HepG2 (cell line): Measurements from ENCODE around the gene PHKG1. TPM values are rescaled to one million over a fixed set of nuclear protein-coding genes. Genes with fewer than 3 reads are reported as not detected.

Experiments used
- ETV5 ChIP-seq: IDR thresholded peaks from 2 replicates; pipeline ENCODE4 v1.6.1; 2018; ENCODE audit warnings: missing biosample characterization, missing genetic modification reagents, inconsistent platforms, borderline replicate concordance
- FOXC1 ChIP-seq: sonication (generic); formaldehyde crosslinking; IDR thresholded peaks from 2 replicates; pipeline ENCODE4 v1.8.0; 2022; ENCODE audit warnings: mild to moderate bottlenecking, missing genetic modification reagents, borderline replicate concordance
- FOXK2 ChIP-seq: fragments of 450-650 bp; IDR thresholded peaks from 2 replicates; pipeline ENCODE4 v1.6.1; 2016
- NR0B2 ChIP-seq: sonication (generic); formaldehyde crosslinking; IDR thresholded peaks from 2 replicates; pipeline ENCODE4 v1.4.0; 2020; ENCODE audit warnings: mild to moderate bottlenecking, missing genetic modification reagents
- POLR2A ChIP-seq, 2 experiments: IDR thresholded peaks; 2 replicates each; pipeline ENCODE4 v1.6.1; 2011; ENCODE audit warnings: low read depth in 2 of 2, low read length in 2 of 2, mild to moderate bottlenecking in 1 of 2, moderate library complexity in 1 of 2; ENCODE audit not compliant: insufficient read depth in 1 of 2
- PTBP1 ChIP-seq: fragments of 200-400 bp; formaldehyde crosslinking; IDR thresholded peaks from 2 replicates; pipeline ENCODE4 v1.6.1; 2018; ENCODE audit warnings: low read length, low read depth; ENCODE audit not compliant: poor library complexity, severe bottlenecking
- RFXAP ChIP-seq: sonication (generic); formaldehyde crosslinking; IDR thresholded peaks from 2 replicates; pipeline ENCODE4 v1.4.0; 2020; ENCODE audit warnings: missing genetic modification reagents, borderline replicate concordance
- SMARCC2 ChIP-seq: fragments of 450-650 bp; IDR thresholded peaks from 2 replicates; pipeline ENCODE4 v1.6.1; 2017; ENCODE audit warnings: antibody characterized with exemption, mild to moderate bottlenecking
- SOX5 ChIP-seq: IDR thresholded peaks from 2 replicates; pipeline ENCODE4 v1.6.1; 2016; ENCODE audit warnings: borderline replicate concordance
- ZBTB7B ChIP-seq: sonication (generic); formaldehyde crosslinking; IDR thresholded peaks from 2 replicates; pipeline ENCODE4 v1.4.0; 2020; ENCODE audit warnings: missing genetic modification reagents
- ZFP62 ChIP-seq: sonication (generic); formaldehyde crosslinking; IDR thresholded peaks from 2 replicates; pipeline ENCODE4 v1.4.0; 2020; ENCODE audit warnings: missing genetic modification reagents
- ZNF235 ChIP-seq: sonication (generic); formaldehyde crosslinking; IDR thresholded peaks from 2 replicates; pipeline ENCODE4 v1.8.1; 2023; ENCODE audit warnings: mild to moderate bottlenecking, missing genetic modification reagents, borderline replicate concordance
- ZNF549 ChIP-seq: sonication (generic); formaldehyde crosslinking; IDR thresholded peaks from 2 replicates; pipeline ENCODE4 v1.5.0; 2020; ENCODE audit warnings: missing genetic modification reagents
- ZNF747 ChIP-seq: sonication (generic); formaldehyde crosslinking; IDR thresholded peaks from 2 replicates; pipeline ENCODE4 v1.8.1; 2023; ENCODE audit warnings: missing genetic modification reagents, mild to moderate bottlenecking, borderline replicate concordance
- ZNF772 ChIP-seq: sonication (generic); formaldehyde crosslinking; IDR thresholded peaks from 2 replicates; pipeline ENCODE4 v1.5.0; 2020; ENCODE audit warnings: mild to moderate bottlenecking, missing genetic modification reagents
- polyA plus RNA-seq, 8 experiments: library from polyadenylated mRNA; depleted of rRNA in 3 of 8; stranded (reverse) in 7 of 8; unstranded in 1 of 8; fragments of >200 nt; fragmentation: Illumina TruSeq in 4 of 8; extraction: Trizol in 4 of 8; gene quantifications; 2 replicates each; pipeline versions ENCODE4 v1.2.1 to v1.2.3, GENCODE V29; 2011 to 2016; ENCODE audit warnings: low read depth in 4 of 8, missing spikeins in 1 of 8, mixed read lengths in 1 of 8; ENCODE audit not compliant: insufficient read depth in 1 of 8
- total RNA-seq, 5 experiments: library from RNA; depleted of rRNA; stranded (reverse); fragments of >200 nt; fragmentation: Illumina TruSeq; extraction: Trizol; gene quantifications; 2 replicates each; pipeline ENCODE4 v1.2.3, GENCODE V29; 2016; ENCODE audit warnings: low read depth in 1 of 5
- TF ChIP-seq, protein P1 (sequence below): conservative IDR thresholded peaks from 2 replicates; pipeline ENCODE4 v1.6.1; 2018; ENCODE audit warnings: missing genetic modification reagents
- TF ChIP-seq, protein P2 (sequence below): sonication (generic); formaldehyde crosslinking; IDR thresholded peaks from 2 replicates; pipeline ENCODE4 v1.4.0; 2020; ENCODE audit warnings: missing genetic modification reagents
- TF ChIP-seq, protein P3 (sequence below): sonication (generic); formaldehyde crosslinking; IDR thresholded peaks from 2 replicates; pipeline ENCODE4 v1.4.0; 2020; ENCODE audit warnings: missing genetic modification reagents, low read depth, mild to moderate bottlenecking, borderline replicate concordance
- TF ChIP-seq, protein P4 (sequence below): sonication (generic); formaldehyde crosslinking; IDR thresholded peaks from 2 replicates; pipeline ENCODE4 v1.4.0; 2020; ENCODE audit warnings: missing genetic modification reagents

Gene PHKG1
- total and polyA plus RNA-seq, 2 of the 13 experiments (the other 11 are each of a cell fraction or from before 2014, with no cell fraction given), result 0.44 to 0.71 TPM

GRCh38 chr7:56033671-56034432, 58.9 kb downstream of the PHKG1 start (continued):
- TF ChIP-seq, protein P1, sequence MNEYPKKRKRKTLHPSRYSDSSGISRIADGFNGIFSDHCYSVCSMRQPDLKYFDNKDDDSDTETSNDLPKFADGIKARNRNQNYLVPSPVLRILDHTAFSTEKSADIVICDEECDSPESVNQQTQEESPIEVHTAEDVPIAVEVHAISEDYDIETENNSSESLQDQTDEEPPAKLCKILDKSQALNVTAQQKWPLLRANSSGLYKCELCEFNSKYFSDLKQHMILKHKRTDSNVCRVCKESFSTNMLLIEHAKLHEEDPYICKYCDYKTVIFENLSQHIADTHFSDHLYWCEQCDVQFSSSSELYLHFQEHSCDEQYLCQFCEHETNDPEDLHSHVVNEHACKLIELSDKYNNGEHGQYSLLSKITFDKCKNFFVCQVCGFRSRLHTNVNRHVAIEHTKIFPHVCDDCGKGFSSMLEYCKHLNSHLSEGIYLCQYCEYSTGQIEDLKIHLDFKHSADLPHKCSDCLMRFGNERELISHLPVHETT (CRISPR knock-in tag), result no peak
- TF ChIP-seq, protein P2, sequence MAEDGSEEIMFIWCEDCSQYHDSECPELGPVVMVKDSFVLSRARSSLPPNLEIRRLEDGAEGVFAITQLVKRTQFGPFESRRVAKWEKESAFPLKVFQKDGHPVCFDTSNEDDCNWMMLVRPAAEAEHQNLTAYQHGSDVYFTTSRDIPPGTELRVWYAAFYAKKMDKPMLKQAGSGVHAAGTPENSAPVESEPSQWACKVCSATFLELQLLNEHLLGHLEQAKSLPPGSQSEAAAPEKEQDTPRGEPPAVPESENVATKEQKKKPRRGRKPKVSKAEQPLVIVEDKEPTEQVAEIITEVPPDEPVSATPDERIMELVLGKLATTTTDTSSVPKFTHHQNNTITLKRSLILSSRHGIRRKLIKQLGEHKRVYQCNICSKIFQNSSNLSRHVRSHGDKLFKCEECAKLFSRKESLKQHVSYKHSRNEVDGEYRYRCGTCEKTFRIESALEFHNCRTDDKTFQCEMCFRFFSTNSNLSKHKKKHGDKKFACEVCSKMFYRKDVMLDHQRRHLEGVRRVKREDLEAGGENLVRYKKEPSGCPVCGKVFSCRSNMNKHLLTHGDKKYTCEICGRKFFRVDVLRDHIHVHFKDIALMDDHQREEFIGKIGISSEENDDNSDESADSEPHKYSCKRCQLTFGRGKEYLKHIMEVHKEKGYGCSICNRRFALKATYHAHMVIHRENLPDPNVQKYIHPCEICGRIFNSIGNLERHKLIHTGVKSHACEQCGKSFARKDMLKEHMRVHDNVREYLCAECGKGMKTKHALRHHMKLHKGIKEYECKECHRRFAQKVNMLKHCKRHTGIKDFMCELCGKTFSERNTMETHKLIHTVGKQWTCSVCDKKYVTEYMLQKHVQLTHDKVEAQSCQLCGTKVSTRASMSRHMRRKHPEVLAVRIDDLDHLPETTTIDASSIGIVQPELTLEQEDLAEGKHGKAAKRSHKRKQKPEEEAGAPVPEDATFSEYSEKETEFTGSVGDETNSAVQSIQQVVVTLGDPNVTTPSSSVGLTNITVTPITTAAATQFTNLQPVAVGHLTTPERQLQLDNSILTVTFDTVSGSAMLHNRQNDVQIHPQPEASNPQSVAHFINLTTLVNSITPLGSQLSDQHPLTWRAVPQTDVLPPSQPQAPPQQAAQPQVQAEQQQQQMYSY (CRISPR knock-in tag), result no peak
- TF ChIP-seq NR0B2 (CRISPR knock-in tag), result no peak
- peak; percentile 66; the same call in 1 of the 2 replicates for TF ChIP-seq FOXC1 (CRISPR knock-in tag)
- TF ChIP-seq RFXAP, result no peak; the same call in 1 of the 2 replicates
- TF ChIP-seq, protein P3, sequence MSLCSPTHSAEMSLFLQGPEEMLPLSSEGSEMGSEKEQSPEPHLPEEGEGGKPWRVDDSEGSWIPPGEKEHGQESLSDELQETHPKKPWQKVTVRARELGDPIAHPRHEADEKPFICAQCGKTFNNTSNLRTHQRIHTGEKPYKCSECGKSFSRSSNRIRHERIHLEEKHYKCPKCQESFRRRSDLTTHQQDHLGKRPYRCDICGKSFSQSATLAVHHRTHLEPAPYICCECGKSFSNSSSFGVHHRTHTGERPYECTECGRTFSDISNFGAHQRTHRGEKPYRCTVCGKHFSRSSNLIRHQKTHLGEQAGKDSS (CRISPR knock-in tag), result no peak
- TF ChIP-seq ZFP62 (CRISPR knock-in tag), result no peak
- TF ChIP-seq ZNF747, result no peak
- TF ChIP-seq SMARCC2, result no peak
- peak; percentile 66 to 85 for TF ChIP-seq POLR2A (IDR thresholded peaks at IDR 0.05; ENCODE audit: insufficient read depth in 1 of 2, low read depth in 2 of 2, low read length in 2 of 2)
- TF ChIP-seq SOX5, result peak; percentile 45; the same call in 1 of the 2 replicates
- peak; percentile 33; the same call in 1 of the 2 replicates for TF ChIP-seq ETV5 (CRISPR knock-in tag)
- TF ChIP-seq PTBP1, result no peak
- TF ChIP-seq ZNF772 (CRISPR knock-in tag), result peak; percentile 61; the same call in 1 of the 2 replicates
- TF ChIP-seq, protein P4, sequence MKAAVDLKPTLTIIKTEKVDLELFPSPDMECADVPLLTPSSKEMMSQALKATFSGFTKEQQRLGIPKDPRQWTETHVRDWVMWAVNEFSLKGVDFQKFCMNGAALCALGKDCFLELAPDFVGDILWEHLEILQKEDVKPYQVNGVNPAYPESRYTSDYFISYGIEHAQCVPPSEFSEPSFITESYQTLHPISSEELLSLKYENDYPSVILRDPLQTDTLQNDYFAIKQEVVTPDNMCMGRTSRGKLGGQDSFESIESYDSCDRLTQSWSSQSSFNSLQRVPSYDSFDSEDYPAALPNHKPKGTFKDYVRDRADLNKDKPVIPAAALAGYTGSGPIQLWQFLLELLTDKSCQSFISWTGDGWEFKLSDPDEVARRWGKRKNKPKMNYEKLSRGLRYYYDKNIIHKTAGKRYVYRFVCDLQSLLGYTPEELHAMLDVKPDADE (CRISPR knock-in tag), result no peak
- TF ChIP-seq FOXK2, result no peak
- TF ChIP-seq ZBTB7B, result peak; percentile 48; the same call in 1 of the 2 replicates
- TF ChIP-seq ZNF549 (CRISPR knock-in tag), result no peak
- no peak; the same call in 1 of the 2 replicates for TF ChIP-seq ZNF235 (CRISPR knock-in tag)
